ENCODE data around the gene CELA2A.
"Not testable (repeated sequence)": the region's sequence is repeated elsewhere in the genome, so short reads cannot be mapped to it uniquely, and the experiment has no call there.

- TF ChIP-seq POLR2A, POLR2AphosphoS5, EP300 (IDR thresholded peaks at IDR 0.05): not testable (repeated sequence)
Measured at GRCh38 chr1:15471723-15472122, 15.2 kb downstream of the CELA2A start.

Data from upper lobe of left lung (tissue), 4 donors.